ENCODE results near the gene CDY2A.
"Not testable (repeated sequence)": the region's sequence is repeated elsewhere in the genome, so short reads cannot be mapped to it uniquely, and the experiment has no call there.

Gene CDY2A

DNA sequence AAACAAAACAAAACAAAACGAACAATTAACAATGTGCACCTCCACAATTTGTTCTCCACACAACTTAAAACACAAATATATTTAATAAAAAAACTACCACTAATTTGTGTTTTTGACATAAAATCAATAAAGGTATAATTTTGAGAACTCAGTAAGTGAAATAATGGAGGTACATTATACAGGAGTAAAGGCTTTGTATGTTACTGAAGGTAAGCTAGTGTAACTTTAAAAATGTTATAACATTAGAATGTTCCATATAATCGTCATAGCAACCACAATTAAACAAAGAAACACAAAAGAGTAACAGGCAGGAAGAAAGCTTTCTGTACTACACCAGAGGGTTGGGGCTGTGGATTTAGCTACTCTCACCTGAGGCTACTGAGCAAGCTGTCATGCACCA, at the start of gene CDY2A:
Gene CDY2A, plus strand, starts transcription at position 301 of the 400 bp plus-strand sequence. CDS start 328 bp downstream, outside the sequence.
- DNase-seq (ENCODE audit: low spot score) = not testable (repeated sequence)

- not testable (repeated sequence) for DNase-seq (ENCODE audit: low spot score)
These were observed 28.0 kb upstream of the CDY2A start for GRCh38 chrY:17997586-17997985.

GRCh38 chrY:17998266-17998665, 27.3 kb upstream of the CDY2A start:
- DNase-seq (ENCODE audit: low spot score) = not testable (repeated sequence)

GRCh38 chrY:18023897-18024296, 1.7 kb upstream of the CDY2A start:
- not testable (repeated sequence) for DNase-seq (ENCODE audit: low spot score)

GRCh38 chrY:18028845-18029244, 3.3 kb downstream of the CDY2A start:
- DNase-seq (ENCODE audit: low spot score) = not testable (repeated sequence)

DNA sequence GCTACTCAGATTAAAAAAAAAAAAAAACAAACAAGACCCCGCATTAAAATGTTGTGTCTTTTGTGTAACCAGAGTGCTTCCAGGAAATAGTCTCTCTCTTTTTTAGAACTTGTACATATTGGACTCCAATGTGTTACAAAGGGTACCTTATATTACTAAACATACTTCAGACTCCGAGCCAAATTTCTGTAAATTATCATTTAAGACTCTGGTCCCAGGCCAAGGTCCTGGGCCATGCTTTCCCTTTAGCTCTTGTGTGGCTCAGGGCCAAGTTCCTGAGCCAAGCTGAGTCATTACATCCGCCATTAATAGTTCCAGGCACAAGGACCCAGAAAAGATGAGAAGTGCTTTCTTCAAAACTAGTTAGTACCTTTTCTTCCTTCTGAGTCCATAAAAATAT, 4.6 kb downstream of the CDY2A start:
- DNase-seq (ENCODE audit: low spot score) = not testable (repeated sequence)

DNA sequence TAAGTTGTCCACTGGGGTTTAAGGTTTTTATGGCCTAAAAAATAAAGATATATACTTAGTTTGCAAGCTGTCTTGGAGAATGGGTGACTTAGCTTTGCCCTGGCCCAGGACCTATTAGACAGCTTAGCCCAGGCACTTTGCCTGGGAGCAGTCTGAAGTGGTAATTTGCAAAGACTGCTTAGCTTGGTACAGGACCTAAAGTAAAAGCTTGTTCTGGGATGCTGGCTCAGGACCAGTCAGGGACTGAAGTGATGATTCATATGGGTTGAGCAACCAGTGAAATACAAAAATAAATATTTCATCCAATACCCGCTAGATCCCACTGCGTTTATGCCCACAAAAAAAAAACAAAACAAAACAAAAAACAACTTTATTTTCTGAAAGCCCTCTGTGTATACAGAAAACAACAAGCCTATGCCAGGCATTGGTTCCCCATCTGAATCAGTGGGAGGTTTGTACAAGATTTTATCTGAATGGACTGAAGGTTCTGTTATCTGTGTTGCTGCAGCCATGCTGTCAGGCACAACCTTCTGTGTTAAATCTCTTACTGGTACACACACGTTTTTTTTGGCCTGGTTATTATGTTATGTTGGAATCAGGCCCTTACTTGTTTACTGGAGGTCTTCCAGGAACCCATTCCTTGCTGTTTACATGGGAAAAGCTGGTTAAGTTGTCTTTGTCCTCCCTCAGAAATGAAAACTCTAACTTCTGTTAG, 8.7 kb downstream of the CDY2A start:
- DNase-seq (ENCODE audit: low spot score) = not testable (repeated sequence)

DNA sequence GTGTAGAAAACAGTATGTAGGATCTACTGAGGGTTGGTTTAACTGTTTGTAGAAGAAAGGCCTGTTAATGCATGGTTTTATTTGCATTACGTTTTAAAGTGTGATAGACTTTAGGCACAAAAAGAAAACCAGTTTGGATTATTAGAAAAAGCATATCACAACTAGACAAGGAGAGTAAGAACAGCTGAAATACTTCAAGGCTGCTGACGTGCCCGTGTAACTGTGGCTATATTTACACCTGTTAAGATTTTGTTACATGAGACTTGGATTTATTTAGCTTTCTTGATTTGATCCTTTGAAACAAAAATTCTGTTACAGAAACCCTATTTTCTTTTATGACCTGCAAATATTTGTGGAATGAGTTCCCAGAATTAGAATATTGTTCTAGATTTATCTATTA, 9.3 kb downstream of the CDY2A start:
- DNase-seq (ENCODE audit: low spot score) = not testable (repeated sequence)

GRCh38 chrY:18044990-18045389, 19.4 kb downstream of the CDY2A start:
- not testable (repeated sequence) for DNase-seq (ENCODE audit: low spot score)

GRCh38 chrY:18048149-18049040, 22.8 kb downstream of the CDY2A start:
- not testable (repeated sequence) for DNase-seq (ENCODE audit: low spot score)

DNA sequence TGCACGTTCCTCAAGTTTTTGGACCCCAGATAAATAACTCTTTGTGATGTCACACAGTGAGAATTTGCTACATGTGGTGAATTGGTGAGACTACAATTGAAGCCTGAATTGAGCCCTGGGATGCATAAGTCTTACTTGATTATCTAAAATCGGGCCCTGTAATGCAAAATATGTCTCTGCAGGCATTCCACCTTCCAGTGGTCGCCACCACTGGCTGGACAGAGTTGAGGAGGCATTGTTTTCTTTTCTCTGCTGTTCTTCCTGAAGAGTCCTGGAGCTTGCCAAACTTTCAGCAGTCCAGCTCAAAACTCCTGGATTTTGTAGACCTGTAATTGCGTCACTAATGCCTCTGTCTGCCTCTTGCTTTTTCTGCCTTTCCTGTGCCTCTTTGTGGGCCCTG, 23.5 kb downstream of the CDY2A start:
- DNase-seq (ENCODE audit: low spot score) = not testable (repeated sequence)

DNA sequence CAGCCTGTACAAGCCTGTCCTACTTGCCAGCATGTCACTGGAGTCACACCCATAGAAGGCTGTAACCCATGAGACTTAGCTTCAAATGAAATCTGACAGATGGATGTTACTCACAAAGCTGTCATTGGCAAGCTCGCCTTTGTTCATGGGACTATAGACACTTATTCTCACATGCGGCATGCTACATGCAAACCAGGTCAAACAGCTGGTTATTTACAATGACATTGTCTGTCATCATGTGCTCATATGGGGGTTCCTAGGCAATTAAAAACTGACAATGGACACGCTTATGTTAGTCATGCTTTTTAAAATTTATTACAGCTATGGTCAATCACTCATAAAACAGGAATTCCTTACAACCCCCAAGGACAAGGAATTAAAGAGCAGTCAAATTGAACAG, 30.9 kb downstream of the CDY2A start:
- not testable (repeated sequence) for DNase-seq (ENCODE audit: low spot score)

DNA sequence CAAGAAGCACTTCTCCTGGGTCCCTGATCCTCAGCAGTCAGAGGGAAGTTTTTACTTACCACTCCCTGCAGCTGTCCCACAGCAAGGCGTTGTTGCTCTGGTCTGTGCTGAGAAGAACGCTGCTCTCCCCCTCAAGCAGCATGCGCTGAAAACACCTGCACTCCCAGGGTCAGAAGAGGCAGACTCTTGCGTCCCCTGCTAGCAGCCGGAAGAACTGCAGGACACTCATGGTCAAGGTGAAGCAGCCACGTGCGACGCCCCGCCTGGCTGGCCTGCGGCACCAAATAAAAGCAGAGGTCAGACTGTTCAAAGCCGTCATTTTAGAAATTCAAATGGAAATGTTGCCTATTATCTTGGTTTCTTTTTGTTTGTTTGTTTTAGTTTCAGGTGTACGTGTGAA, 47.9 kb downstream of the CDY2A start:
- DNase-seq (ENCODE audit: low spot score) = not testable (repeated sequence)

All from GM20000 (cell line).